Pancreas (tissue), 10 donors: ENCODE data around the gene C16orf86. TPM values are rescaled to one million over a fixed set of nuclear protein-coding genes. Genes with fewer than 3 reads are reported as not detected.

Experiments
- ATAC-seq, 4 donors: fragments of 200-7000 bp; cut with Tn5 transposase; one replicate each; pipeline versions ENCODE4 v1.8.0 to v1.9.1; 2020; ENCODE audit warnings: mild to moderate bottlenecking in 4 of 4, moderate library complexity in 4 of 4
- DNase-seq, 6 donors: peaks; one replicate each; pipeline ENCODE4 v3.0.0-alpha.2; 2020
- FAIRE-seq: peaks from 2 replicates; lab custom pipeline; 2012; peaks lifted over from hg19 to GRCh38; lab: Jason Lieb, UNC
- H3K27ac ChIP-seq, 4 donors: fragments of 200-600 bp; sonication (generic); 1 replicate in 3 of 4; 2 replicates in 1 of 4; pipeline versions ENCODE4 v1.5.0 to v1.8.0; 2020
- H3K27me3 ChIP-seq, 4 donors: fragments of 200-600 bp; one replicate each; pipeline ENCODE4 v1.8.0; 2021
- H3K36me3 ChIP-seq, 3 donors: fragments of 200-600 bp; sonication (generic) in 1 of 3; one replicate each; pipeline versions ENCODE4 v1.5.0 to v1.8.0; 2020 to 2021
- H3K4me1 ChIP-seq, 3 donors: fragments of 200-600 bp; one replicate each; pipeline ENCODE4 v1.8.0; 2021
- H3K4me3 ChIP-seq, 4 donors: fragments of 200-600 bp; sonication (generic) in 2 of 4; one replicate each; pipeline versions ENCODE4 v1.5.0 to v1.8.0; 2020 to 2021
- H3K9me3 ChIP-seq, 4 donors: fragments of 200-600 bp; one replicate each; pipeline ENCODE4 v1.8.0; 2021
- WGBS, 2 donors: extraction: QIAGEN DNeasy Blood & Tissue Kit; methylation state at CpG; one replicate each; pipeline ENCODE4 v1.1.7; 2013; 5-methylcytosine and 5-hydroxymethylcytosine counted together
- intact Hi-C, 3 donors: fragments of 100-400 bp; cut with DNase I; formaldehyde crosslinking; loops; one replicate each; pipeline versions ENCODE4 v1.11.1 to v1.14.2; 2022
- polyA plus RNA-seq, 2 donors: library from polyadenylated mRNA; stranded (reverse); fragments of 200-250 nt; gene quantifications; one replicate each; pipeline ENCODE4 v1.2.3, GENCODE V29; 2013
- total RNA-seq, 6 donors: library from RNA; stranded (reverse); fragmentation: NEBNext Ultra II Directional in 4 of 6; extraction: Animal tissue kit (Norgen Biotek cat#: 25700) in 4 of 6; gene quantifications; one replicate each; pipeline versions ENCODE4 v1.2.1 to v1.2.4, GENCODE V29; 2021 to 2023
- TF ChIP-seq, protein P1 (sequence below), 4 donors: fragments of 200-600 bp; sonication (generic) in 3 of 4; IDR thresholded peaks; one replicate each; pipeline versions ENCODE4 v1.5.0 to v1.8.0; 2021; ENCODE audit warnings: antibody characterized with exemption in 4 of 4
- donor health status: healthy with polysubstance abuse.
- donor health status: DM: no; HTN: no; CAD: no; lungs with moderate emphysema.
- donor health status: DM: no; HTN: no; CAD: no.
- donor health status: control.
- donor health status: control.
- donor health status: Bipolar disorder and iron deficiency.
- donor health status: DM: yes; HTN: yes; CAD: no.
- donor health status: DM: no; HTN: no; CAD: no.
- donor health status: DM: no; HTN: no; CAD: no.
- donor health status: DM: yes; HTN: yes; CAD: no.

The C16orf86 gene
- total and polyA plus RNA-seq, 8 donors: 1.4 to 7.6 (median 3.2) TPM

DNA sequence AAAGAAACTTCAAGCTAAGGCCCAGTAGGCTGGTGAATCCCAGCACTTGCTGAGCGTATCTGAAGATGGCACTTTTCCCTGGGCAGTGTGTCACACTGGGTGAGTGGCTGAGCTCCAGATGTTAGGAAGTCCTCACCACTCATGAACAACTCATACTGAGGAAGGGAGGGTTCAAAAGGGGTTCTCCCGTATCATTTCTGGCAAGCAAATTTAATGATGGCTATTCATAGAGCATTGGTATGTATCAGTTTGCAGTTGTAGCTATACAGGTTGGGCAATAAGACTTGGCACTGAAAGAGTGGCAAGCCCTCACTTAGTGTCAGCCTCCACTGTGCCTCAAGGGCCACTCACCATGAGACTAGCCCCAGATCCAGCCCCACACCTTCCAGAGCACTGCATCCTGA lies 41.8 kb downstream of the C16orf86 start:
- TF ChIP-seq, protein P1, sequence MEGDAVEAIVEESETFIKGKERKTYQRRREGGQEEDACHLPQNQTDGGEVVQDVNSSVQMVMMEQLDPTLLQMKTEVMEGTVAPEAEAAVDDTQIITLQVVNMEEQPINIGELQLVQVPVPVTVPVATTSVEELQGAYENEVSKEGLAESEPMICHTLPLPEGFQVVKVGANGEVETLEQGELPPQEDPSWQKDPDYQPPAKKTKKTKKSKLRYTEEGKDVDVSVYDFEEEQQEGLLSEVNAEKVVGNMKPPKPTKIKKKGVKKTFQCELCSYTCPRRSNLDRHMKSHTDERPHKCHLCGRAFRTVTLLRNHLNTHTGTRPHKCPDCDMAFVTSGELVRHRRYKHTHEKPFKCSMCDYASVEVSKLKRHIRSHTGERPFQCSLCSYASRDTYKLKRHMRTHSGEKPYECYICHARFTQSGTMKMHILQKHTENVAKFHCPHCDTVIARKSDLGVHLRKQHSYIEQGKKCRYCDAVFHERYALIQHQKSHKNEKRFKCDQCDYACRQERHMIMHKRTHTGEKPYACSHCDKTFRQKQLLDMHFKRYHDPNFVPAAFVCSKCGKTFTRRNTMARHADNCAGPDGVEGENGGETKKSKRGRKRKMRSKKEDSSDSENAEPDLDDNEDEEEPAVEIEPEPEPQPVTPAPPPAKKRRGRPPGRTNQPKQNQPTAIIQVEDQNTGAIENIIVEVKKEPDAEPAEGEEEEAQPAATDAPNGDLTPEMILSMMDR (IDR thresholded peaks at IDR 0.05): no peak
- no peaks in the 10 kb centered on the region for H3K9me3 ChIP-seq
- no peaks in the 10 kb centered on the region for H3K27me3 ChIP-seq
- ATAC-seq (no peak), FAIRE-seq (no peak), DNase-seq (no peak)
- no peak overlapping the region for H3K27ac ChIP-seq
- WGBS, 2 donors: 57 to 67% methylated on average over 2 of the region's 2 CpGs
- no peak overlapping the region for H3K4me3 ChIP-seq
- H3K36me3 ChIP-seq: no peaks in the 10 kb centered on the region
- intact Hi-C loops: no loop called here
- peaks cover 0 to 5% (median 0%) of the 10 kb centered on the region in 3 donors for H3K4me1 ChIP-seq

DNA sequence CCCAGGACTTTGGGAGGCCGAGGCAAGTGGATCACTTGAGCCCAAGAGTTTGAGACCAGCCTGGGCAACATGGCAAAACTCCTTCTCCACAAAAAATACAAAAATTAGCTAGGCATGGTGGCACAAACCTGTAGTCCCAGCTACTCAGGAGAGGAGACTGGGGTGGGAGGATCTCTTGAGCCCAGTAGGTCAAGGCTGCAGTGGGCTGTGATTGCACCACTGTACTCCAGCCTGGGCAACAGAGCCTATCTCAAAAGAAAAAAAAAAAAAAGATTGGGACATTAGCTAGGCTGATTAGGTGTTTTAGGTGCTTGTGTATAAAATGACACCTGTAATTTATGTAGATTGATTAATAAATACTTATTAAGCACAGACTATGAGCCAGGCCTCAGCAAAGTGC lies 42.4 kb downstream of the C16orf86 start:
- Histone ChIP-seq H3K4me3 (no peak overlapping the region), H3K9me3 (no peaks in the 10 kb centered on the region), H3K27ac (no peak overlapping the region), H3K4me1 (peaks cover 0 to 5% (median 0%) of the 10 kb centered on the region in 3 donors), H3K27me3 (no peaks in the 10 kb centered on the region), H3K36me3 (no peaks in the 10 kb centered on the region)
- FAIRE-seq (no peak), ATAC-seq (no peak), DNase-seq (no peak)
- TF ChIP-seq, protein P1 (IDR thresholded peaks at IDR 0.05): no peak
- intact Hi-C loops: no loop called here
- WGBS, 2 donors: 96 to 98% methylated on average over 1 of the region's 1 CpG

DNA sequence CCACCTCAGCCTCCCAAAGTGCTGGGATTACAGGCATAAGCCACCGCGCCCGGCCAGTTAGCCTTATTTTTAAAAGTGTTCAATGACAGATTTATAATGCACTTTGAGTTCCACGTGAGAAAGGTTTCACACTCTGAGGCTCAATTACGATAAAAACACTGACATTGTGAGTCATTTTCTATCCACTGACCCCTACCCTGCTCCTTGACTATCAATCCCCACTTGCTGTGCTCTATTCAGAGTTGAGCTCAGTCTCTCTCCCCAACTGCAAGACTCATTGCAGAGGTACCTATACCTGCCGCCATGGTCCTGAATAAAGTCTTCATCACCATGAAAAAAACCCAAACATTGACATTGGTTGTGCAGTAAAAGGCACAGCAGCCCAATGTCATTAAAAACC lies 44.0 kb downstream of the C16orf86 start:
- TF ChIP-seq, protein P1 (IDR thresholded peaks at IDR 0.05): no peak
- no peaks in the 10 kb centered on the region for H3K27me3 ChIP-seq
- no peak for DNase-seq
- no peaks in the 10 kb centered on the region for H3K36me3 ChIP-seq
- FAIRE-seq: no peak
- no peak overlapping the region for H3K4me3 ChIP-seq
- no peaks in the 10 kb centered on the region for H3K9me3 ChIP-seq
- no peak overlapping the region for H3K27ac ChIP-seq
- 94 to 97% methylated on average over 6 of the region's 6 CpGs for WGBS, 2 donors
- intact Hi-C loops: no loop called here
- no peak for ATAC-seq
- peaks cover 0 to 3% (median 0%) of the 10 kb centered on the region in 3 donors for H3K4me1 ChIP-seq

DNA sequence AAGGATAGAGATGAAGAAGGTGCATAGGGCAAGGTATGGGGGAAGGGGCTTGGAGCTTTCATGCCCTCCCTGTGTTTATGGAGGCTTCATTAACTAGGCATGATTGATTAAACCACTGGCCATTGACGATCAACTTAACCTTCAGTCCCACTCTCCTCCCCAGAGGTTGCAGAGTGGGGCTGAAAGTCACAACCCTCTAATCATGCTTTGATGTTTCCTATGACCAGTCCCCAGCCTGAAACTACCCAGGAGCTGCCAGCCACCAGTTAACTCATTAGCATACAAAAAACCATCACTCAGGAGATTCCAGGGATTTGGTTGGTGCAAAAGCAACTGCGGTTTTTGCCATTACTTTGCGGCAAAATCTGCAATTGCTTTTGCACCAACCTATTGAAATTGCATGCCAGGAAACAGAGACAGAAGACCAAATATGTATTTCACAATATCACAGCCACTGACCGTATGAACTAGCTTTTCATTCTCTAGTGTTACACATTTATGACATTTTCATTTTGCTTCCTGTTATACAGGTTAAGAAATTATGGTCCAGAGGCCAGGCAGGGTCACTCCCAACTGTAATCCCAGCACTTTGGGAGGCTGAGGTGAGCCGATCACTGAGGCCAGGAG lies 47.1 kb downstream of the C16orf86 start:
- Histone ChIP-seq H3K4me3 (no peak overlapping the region), H3K9me3 (no peaks in the 10 kb centered on the region), H3K27me3 (no peaks in the 10 kb centered on the region), H3K27ac (no peak overlapping the region), H3K4me1 (peaks cover 3 to 27% (median 10%) of the 10 kb centered on the region in 3 donors), H3K36me3 (no peaks in the 10 kb centered on the region)
- 83 to 89% methylated on average over 5 of the region's 5 CpGs for WGBS, 2 donors
- FAIRE-seq: no peak
- TF ChIP-seq, protein P1 (IDR thresholded peaks at IDR 0.05): no peak
- intact Hi-C loops: no loop called here
- no peak for ATAC-seq
- DNase-seq: peak in 1 of 6 donors; percentile 6

DNA sequence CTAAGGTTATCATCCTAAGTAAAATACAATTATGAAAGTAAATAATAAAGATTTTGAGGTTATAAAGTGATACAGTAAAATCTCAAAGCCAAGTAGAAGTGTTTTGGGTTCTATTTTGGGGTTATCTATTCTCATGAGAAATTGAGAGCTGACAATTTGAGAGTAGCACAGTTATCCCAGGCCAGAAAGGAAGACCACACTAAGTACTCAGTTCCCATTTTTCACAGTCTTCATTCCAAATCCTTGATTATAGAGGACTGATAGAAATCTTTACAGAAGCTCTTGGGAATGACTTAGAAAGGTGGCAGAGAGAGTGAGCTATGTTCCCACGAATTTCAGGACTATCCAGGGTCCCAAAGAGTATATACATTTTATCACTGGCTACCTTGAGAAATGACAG lies 47.9 kb downstream of the C16orf86 start:
- Histone ChIP-seq H3K9me3 (no peaks in the 10 kb centered on the region), H3K4me1 (peaks cover 3 to 27% (median 10%) of the 10 kb centered on the region in 3 donors), H3K27me3 (no peaks in the 10 kb centered on the region), H3K27ac (no peak overlapping the region), H3K36me3 (no peaks in the 10 kb centered on the region), H3K4me3 (no peak overlapping the region)
- TF ChIP-seq, protein P1 (IDR thresholded peaks at IDR 0.05): no peak
- DNase-seq (no peak), ATAC-seq (no peak), FAIRE-seq (no peak)
- WGBS, 2 donors: 55 to 82% methylated on average over 1 of the region's 1 CpG
- intact Hi-C loops: no loop called here
